Measurements from ENCODE around the gene RAD51B.

The RAD51B gene

DNA sequence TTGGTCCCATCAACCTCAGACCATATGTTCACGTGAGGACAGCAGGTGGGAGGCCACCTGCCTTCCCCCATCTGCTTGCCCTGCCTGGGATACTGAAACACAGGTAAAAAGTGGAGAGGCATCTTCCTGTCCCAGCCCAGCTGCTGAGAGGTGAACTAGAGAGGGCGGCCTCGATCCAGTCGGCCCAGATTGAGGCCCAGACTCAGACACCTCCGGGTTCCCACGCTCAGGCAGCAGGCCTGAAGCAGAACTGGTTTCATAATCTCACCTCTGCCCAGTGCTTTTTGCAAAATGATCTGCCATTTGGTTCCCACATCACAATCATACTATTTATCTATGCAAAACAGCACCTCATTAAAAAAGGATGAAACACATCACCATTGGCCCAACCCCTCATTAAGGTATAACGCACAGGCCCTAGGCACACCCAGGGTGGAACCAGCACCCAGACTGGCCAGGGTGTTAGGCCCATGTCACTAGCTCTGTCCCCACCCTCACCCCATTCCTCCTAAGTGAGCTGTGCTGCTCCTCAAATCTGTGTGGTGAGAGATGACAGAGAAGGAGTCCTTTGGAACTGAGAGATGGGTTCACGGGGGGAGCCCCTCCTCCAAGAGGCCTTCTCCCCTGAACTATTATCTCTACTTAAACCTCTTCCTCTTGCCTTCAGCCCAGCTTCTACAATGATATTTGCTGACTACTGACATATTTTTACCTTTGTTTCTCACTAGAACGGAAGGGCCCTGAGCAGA is 892.2 kb downstream of the RAD51B start:
- no peak for DNase-seq (ENCODE audit: low read depth, low spot score)

GRCh38 chr14:68712703-68713370 is 893.3 kb downstream of the RAD51B start:
- no peak for DNase-seq (ENCODE audit: low read depth, low spot score)
- no peak overlapping the region for H3K4me3 ChIP-seq (ENCODE audit: low read length)

More for the DNA sequence above, 892.2 kb downstream of the RAD51B start:
- H3K4me3 ChIP-seq (ENCODE audit: low read length) = no peak overlapping the region

- no peak for DNase-seq (ENCODE audit: low read depth, low spot score)
- no peak overlapping the region for H3K4me3 ChIP-seq (ENCODE audit: low read length)
Observed at GRCh38 chr14:68713782-68714181, 894.2 kb downstream of the RAD51B start.

- H3K4me3 ChIP-seq (ENCODE audit: low read length) = no peak overlapping the region
- DNase-seq (ENCODE audit: low read depth, low spot score) = peak; percentile 17
Observed at GRCh38 chr14:68714991-68715924, 895.7 kb downstream of the RAD51B start.

DNA sequence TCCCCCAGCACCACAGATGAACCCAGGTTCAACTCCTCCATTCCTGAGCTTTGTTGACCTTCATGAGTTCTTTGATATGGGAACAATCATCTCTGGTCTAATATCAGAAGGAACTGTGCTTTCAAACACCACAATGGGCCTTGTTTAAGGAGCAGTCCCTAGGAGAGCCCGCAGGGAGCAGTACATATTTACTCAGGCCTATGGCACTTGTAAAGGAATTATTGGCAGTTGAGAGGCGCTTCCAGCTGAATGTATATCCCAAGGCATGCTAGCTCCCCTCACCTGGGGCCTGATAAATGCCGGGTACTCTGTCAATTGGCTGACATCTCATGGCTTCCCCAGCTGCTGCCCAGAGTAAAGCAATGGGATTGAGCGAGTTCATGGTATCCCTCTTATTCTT is 897.1 kb downstream of the RAD51B start:
- DNase-seq (ENCODE audit: low read depth, low spot score) = no peak
- H3K4me3 ChIP-seq (ENCODE audit: low read length) = no peak overlapping the region

DNA sequence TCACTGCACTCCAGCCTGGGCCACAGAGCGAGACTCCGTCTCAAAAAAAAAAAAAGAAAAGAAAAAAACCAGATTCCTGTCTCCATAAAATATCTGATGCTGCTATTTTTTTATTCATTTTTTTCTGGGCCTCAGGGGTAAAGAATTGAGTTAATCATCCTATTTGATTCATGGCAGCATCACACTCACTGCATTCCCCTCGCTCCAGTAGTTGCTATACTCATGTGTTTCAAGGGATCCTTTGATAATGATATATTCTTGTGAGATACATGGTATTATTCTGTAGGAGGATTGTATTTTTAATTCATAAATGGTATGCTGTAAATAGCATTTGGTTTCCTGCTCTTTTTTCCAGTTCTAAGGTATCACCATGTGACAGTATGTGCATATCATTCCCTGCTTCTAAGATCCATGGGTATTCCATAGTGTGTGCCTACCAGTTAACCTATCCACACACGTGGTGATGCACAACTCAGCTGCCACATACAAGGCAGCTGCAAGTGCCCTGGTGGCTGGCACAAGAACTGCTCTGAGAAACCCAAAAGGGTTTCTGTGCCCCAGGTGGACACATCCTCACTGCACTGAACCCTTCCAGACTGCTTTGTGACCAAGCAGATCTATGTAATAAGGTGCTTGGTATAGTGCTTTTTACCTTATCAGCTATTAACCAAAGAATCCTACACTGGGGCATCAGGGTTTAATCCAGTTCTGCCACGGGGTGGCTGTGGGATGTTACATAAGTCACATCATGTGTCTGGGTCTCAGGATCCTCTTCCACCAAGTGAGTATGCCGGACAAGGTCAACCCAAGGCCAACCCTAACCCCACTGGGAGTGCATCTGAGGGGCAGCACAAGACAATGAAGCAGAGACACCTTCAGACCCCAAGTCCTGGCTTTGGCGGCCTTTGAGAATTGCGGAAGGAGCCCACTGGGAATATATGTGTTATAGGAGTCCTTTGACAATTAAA is 898.7 kb downstream of the RAD51B start:
- DNase-seq (ENCODE audit: low read depth, low spot score) = peak; percentile 45
- H3K4me3 ChIP-seq (ENCODE audit: low read length) = no peak overlapping the region

- H3K4me3 ChIP-seq (ENCODE audit: low read length) = no peak overlapping the region
- DNase-seq (ENCODE audit: low read depth, low spot score) = peak; percentile 86
Observed at GRCh38 chr14:68719634-68720384, 900.2 kb downstream of the RAD51B start.

DNA sequence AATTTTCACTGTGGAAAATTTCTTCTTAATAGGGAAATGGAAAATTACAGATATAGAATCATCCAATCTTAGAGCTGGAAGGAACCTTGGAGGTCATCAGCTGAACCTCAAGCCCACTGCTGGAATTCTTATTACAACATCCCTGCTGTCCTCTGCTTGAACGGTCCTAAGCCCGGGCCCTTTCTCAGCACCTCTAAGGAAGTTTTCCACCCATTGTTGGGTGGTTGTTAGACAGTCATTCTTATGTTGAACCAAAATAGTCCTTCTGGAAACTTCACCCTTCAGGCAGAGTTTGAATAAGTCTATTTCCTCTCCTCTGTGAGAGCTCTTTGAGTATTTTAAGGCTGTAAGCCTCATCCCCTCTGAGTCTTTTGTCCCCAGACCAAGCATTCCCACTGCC is 902.6 kb downstream of the RAD51B start:
- H3K4me3 ChIP-seq (ENCODE audit: low read length) = no peak overlapping the region
- no peak for DNase-seq (ENCODE audit: low read depth, low spot score)

- no peak for DNase-seq (ENCODE audit: low read depth, low spot score)
- no peak overlapping the region for H3K4me3 ChIP-seq (ENCODE audit: low read length)
Observed at GRCh38 chr14:68722968-68723566, 903.5 kb downstream of the RAD51B start.

DNA sequence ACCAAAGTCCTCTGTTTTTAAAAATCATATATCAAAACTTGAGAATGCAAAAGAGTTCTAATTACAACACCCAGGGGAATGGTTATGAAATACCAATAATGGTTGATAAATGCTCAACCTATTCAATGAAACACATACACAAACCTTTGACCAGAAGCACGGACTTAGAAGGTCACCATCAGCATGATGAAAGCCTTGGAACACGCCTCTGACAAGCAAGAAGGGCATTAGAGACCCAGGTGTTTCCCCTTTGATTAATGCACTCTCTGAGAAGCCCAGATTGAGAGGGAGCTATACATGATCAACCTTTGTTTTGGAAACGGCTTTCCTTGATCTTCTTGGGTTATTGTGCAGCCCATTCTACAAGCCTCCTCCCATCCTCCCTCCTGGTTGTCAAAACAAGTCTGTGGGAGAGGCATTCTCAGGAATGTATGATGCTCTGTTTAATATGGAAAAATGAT is 904.3 kb downstream of the RAD51B start:
- H3K4me3 ChIP-seq (ENCODE audit: low read length) = no peak overlapping the region
- DNase-seq (ENCODE audit: low read depth, low spot score) = no peak

- H3K4me3 ChIP-seq (ENCODE audit: low read length) = no peak overlapping the region
- no peak for DNase-seq (ENCODE audit: low read depth, low spot score)
Observed at GRCh38 chr14:68724914-68725313, 905.3 kb downstream of the RAD51B start.

GRCh38 chr14:68726093-68726695 is 906.6 kb downstream of the RAD51B start:
- H3K4me3 ChIP-seq (ENCODE audit: low read length) = no peak overlapping the region
- DNase-seq (ENCODE audit: low read depth, low spot score) = no peak

DNA sequence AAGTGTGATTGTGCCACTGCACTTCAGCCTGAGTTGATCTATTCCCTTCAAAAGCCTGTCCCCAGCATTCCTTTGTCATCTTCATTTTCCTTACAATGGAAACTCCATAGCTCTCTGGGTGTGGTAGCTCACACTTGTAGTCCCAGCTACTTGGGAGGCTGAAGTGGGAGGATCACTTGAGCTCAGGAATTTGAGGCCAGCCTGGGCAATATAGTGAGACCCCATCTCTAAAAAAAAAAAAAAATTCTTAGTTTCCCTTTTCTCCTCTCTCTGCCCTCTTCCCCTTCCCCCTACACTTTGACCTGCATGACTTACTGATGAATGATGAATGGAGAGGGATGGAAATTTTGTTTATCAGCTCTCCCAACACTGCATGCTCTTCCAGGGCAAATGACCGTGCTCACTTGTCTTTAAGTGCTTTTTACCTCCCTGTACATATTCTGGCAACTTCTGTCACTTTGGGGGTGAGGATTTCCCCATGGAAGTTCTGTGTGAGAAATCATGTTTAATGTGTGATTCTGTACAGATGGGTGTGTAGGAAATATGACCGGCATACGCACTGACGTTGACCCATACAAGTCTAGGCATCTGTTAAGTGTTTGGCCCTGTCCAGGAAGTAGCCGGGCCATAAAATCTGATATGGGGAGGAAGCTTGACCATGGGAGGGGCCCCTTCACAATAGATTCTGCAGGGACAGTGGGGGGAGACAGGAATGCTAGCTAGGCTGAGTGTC is 907.9 kb downstream of the RAD51B start:
- no peak for DNase-seq (ENCODE audit: low read depth, low spot score)
- H3K4me3 ChIP-seq (ENCODE audit: low read length) = no peak overlapping the region

GRCh38 chr14:68728342-68729106 is 908.9 kb downstream of the RAD51B start:
- no peak overlapping the region for H3K4me3 ChIP-seq (ENCODE audit: low read length)
- no peak for DNase-seq (ENCODE audit: low read depth, low spot score)

DNA sequence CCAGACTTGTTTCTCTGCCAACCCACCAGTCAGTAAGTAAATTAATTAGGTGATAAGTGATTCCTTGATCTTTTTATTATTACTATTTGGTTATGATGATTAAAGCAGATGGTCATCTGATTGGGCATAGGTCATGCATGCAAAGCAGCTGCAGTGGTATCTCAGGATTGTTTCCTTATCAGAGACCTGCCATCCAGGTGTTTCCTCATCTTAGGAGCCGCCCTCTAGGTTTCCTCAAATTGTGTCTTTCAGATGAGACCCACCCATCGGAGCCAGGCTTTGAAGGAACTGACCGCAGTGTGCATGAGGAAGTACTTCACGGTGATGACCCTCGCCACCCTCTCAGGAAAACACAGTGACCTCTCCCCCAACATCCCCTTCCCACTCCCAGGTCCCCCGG is 910.0 kb downstream of the RAD51B start:
- no peak overlapping the region for H3K4me3 ChIP-seq (ENCODE audit: low read length)
- no peak for DNase-seq (ENCODE audit: low read depth, low spot score)

DNA sequence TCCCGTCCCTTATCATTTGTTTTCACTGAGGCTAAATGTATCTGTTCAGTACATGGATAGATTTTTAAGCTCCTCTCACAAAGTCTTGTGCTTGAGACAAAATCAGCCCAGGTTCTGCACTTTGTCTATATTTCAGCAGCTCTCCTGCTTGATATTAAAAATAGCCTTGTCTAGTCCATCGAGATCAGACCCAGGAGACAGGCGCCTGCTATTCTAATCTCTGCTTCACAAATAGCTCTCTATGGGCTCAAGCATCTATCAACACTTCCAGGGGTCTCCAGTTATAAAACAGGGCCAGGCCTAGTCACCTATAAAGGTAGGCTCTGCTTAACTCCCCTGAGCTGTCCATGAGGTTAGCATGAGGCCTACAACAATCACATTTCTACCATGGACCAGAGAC is 910.8 kb downstream of the RAD51B start:
- DNase-seq (ENCODE audit: low read depth, low spot score) = no peak
- no peak overlapping the region for H3K4me3 ChIP-seq (ENCODE audit: low read length)

Data from Jurkat, Clone E6-1 (cell line).